Measurements from ENCODE around the gene MELK.

The MELK gene

DNA sequence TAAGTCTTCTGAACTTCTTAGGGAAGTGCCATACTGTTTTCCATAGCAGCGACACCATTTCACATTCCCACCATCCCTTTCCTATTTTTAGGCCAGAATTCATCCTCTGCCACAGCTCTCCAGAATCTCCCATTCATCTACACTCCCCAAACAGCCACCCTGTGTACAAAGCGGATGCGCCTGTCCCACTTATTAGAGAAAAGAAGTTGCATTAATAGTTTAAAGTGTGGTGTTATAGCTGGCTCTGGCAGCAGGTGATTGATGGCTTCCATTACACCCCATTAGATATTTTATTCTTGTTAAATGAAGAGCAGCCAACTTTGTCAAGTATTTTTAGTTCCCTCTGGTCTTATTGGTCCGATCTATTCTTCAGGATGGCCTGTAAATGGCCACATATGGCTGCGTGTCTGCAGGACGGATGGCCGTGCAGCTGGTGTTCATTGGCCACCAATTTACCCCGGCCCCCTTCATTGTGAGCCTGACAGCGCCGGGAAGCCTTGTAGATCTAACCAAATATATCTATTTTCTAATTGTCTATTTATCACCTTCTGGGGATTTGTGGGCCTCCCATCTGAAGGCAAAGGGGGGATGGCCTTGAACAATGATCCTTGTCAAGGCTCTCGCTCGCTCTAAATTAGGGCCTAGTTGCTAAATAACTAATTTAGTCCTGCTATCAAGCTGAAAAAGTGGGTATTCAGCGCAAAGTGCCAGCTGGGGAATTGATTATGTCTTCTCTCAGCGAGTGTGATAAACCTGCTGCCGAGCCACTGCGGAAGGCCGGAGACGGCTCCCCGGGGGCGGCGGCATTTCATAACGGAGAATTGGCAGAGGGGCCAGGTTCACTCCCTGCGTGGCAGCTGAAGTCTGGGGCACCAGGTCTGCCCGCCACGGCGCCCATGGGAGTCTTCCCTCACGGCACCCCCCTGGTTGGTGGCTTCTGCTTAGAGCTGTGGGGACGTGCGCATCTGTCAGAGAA is 141.1 kb downstream of the MELK start:
- no peaks in the 10 kb centered on the region for H4K20me1 ChIP-seq (ENCODE audit: control insufficient read depth, insufficient read depth, low read depth, low read length)
- H3K27ac ChIP-seq (ENCODE audit: low read depth, low read length): no peak overlapping the region
- H3K4me3 ChIP-seq (ENCODE audit: low read length): no peak overlapping the region
- peaks cover 3% of the 10 kb centered on the region; the same call in 1 of the 2 replicates for H3K4me1 ChIP-seq (ENCODE audit: control insufficient read depth, low read length)
- no peaks in the 10 kb centered on the region; the same call in 1 of the 2 replicates for H3K27me3 ChIP-seq (ENCODE audit: control insufficient read depth, low read length)
- H3F3A ChIP-seq (ENCODE audit: control insufficient read depth, insufficient read depth): no peaks in the 10 kb centered on the region
- no peak overlapping the region for H3K4me2 ChIP-seq (ENCODE audit: low read length)
- H3K36me3 ChIP-seq (ENCODE audit: control insufficient read depth, low read length): no peaks in the 10 kb centered on the region
- H3K9me2 ChIP-seq (replicated peaks; ENCODE audit: control insufficient read depth, low read length): no peaks in the 10 kb centered on the region
- H3K9me3 ChIP-seq (ENCODE audit: control insufficient read depth, insufficient read depth, low read length): no peaks in the 10 kb centered on the region
- TF ChIP-seq EZH2phosphoT487 (IDR thresholded peaks at IDR 0.05; ENCODE audit: borderline replicate concordance, low read length): no peak
- TF ChIP-seq, protein P1, sequence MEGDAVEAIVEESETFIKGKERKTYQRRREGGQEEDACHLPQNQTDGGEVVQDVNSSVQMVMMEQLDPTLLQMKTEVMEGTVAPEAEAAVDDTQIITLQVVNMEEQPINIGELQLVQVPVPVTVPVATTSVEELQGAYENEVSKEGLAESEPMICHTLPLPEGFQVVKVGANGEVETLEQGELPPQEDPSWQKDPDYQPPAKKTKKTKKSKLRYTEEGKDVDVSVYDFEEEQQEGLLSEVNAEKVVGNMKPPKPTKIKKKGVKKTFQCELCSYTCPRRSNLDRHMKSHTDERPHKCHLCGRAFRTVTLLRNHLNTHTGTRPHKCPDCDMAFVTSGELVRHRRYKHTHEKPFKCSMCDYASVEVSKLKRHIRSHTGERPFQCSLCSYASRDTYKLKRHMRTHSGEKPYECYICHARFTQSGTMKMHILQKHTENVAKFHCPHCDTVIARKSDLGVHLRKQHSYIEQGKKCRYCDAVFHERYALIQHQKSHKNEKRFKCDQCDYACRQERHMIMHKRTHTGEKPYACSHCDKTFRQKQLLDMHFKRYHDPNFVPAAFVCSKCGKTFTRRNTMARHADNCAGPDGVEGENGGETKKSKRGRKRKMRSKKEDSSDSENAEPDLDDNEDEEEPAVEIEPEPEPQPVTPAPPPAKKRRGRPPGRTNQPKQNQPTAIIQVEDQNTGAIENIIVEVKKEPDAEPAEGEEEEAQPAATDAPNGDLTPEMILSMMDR (IDR thresholded peaks at IDR 0.05; ENCODE audit: low read depth, low read length, poor library complexity, severe bottlenecking): no peak
- no peaks in the 10 kb centered on the region for H3K79me2 ChIP-seq (ENCODE audit: control insufficient read depth, low read length)

DNA sequence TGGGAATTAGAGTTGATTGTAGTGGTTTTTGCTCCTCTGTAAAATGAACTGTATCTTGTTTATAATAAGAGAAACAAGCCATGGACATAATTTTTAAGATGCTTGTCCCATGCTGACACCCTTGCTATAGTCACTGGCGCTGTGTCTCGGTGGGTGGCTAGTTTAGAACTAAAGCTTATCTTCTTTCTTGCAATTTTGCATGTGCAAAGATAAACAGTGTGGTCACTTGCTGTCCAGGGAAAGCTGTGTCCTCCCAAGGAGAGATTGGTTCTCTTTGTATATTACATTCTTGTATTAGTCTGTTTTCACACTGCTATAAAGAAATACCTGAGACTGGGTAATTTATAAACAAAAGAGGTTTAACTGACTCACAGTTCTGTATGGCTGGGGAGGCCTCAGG is 143.8 kb downstream of the MELK start:
- Histone ChIP-seq H3K4me3 (ENCODE audit: low read length) (no peak overlapping the region), H3K4me1 (ENCODE audit: control insufficient read depth, low read length) (peaks cover 3% of the 10 kb centered on the region; the same call in 1 of the 2 replicates), H3K36me3 (ENCODE audit: control insufficient read depth, low read length) (no peaks in the 10 kb centered on the region), H3K4me2 (ENCODE audit: low read length) (no peak overlapping the region), H4K20me1 (ENCODE audit: control insufficient read depth, insufficient read depth, low read depth, low read length) (no peaks in the 10 kb centered on the region), H3K9me2 (replicated peaks; ENCODE audit: control insufficient read depth, low read length) (no peaks in the 10 kb centered on the region), H3K27ac (ENCODE audit: low read depth, low read length) (no peak overlapping the region), H3K79me2 (ENCODE audit: control insufficient read depth, low read length) (no peaks in the 10 kb centered on the region), H3F3A (ENCODE audit: control insufficient read depth, insufficient read depth) (no peaks in the 10 kb centered on the region), H3K27me3 (ENCODE audit: control insufficient read depth, low read length) (no peaks in the 10 kb centered on the region; the same call in 1 of the 2 replicates), H3K9me3 (ENCODE audit: control insufficient read depth, insufficient read depth, low read length) (no peaks in the 10 kb centered on the region)
- TF ChIP-seq EZH2phosphoT487 (IDR thresholded peaks at IDR 0.05; ENCODE audit: borderline replicate concordance, low read length): no peak
- TF ChIP-seq, protein P1 (IDR thresholded peaks at IDR 0.05; ENCODE audit: low read depth, low read length, poor library complexity, severe bottlenecking): no peak

DNA sequence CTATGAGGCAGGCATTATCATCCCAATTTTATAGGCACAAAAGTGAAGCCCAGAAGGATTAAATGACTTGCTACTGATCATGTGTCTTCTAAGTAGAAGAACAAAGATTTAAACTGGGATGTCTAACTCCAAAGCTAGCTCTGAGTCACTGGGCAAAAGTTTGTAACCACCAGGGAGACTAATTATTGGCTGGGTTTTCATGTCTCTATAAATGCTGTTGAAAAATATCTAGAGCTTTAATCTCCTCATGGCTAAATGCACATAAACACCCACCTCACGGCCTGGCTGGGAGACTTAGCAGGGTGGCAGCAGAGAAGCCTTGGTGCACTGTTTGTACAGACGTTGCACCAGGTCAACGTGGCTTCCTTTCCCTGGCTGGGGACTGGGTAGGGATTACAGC is 144.6 kb downstream of the MELK start:
- Histone ChIP-seq H3K27ac (ENCODE audit: low read depth, low read length) (no peak overlapping the region), H3K4me2 (ENCODE audit: low read length) (no peak overlapping the region), H3K4me3 (ENCODE audit: low read length) (no peak overlapping the region), H3K79me2 (ENCODE audit: control insufficient read depth, low read length) (no peaks in the 10 kb centered on the region), H4K20me1 (ENCODE audit: control insufficient read depth, insufficient read depth, low read depth, low read length) (no peaks in the 10 kb centered on the region), H3F3A (ENCODE audit: control insufficient read depth, insufficient read depth) (no peaks in the 10 kb centered on the region), H3K27me3 (ENCODE audit: control insufficient read depth, low read length) (no peaks in the 10 kb centered on the region), H3K36me3 (ENCODE audit: control insufficient read depth, low read length) (no peaks in the 10 kb centered on the region), H3K9me2 (replicated peaks; ENCODE audit: control insufficient read depth, low read length) (no peaks in the 10 kb centered on the region), H3K4me1 (ENCODE audit: control insufficient read depth, low read length) (peaks cover 3% of the 10 kb centered on the region; the same call in 1 of the 2 replicates), H3K9me3 (ENCODE audit: control insufficient read depth, insufficient read depth, low read length) (no peaks in the 10 kb centered on the region)
- no peak for TF ChIP-seq EZH2phosphoT487 (IDR thresholded peaks at IDR 0.05; ENCODE audit: borderline replicate concordance, low read length)
- TF ChIP-seq, protein P1 (IDR thresholded peaks at IDR 0.05; ENCODE audit: low read depth, low read length, poor library complexity, severe bottlenecking): no peak

All from DOHH2 (cell line).